ENCODE data around the gene TBXAS1.

Gene TBXAS1

GRCh38 chr7:139949629-139950028 lies 120.6 kb downstream of the TBXAS1 start:
- no peak for DNase-seq

- DNase-seq = no peak
Measured at GRCh38 chr7:139950881-139951525, 121.9 kb downstream of the TBXAS1 start.

GRCh38 chr7:139953229-139953628 lies 124.2 kb downstream of the TBXAS1 start:
- no peak for DNase-seq

- no peak for DNase-seq
Measured at GRCh38 chr7:139955109-139955820, 126.2 kb downstream of the TBXAS1 start.

GRCh38 chr7:139958599-139959284 lies 129.7 kb downstream of the TBXAS1 start:
- DNase-seq = no peak

GRCh38 chr7:139959285-139959628 lies 130.2 kb downstream of the TBXAS1 start:
- DNase-seq = no peak

- DNase-seq = no peak
Measured at GRCh38 chr7:139959718-139960117, 130.7 kb downstream of the TBXAS1 start.

GRCh38 chr7:139960157-139960556 lies 131.1 kb downstream of the TBXAS1 start:
- no peak for DNase-seq

GRCh38 chr7:139965942-139966628 lies 137.0 kb downstream of the TBXAS1 start:
- no peak for DNase-seq

- no peak for DNase-seq
Measured at GRCh38 chr7:139966949-139967348, 137.9 kb downstream of the TBXAS1 start.

- DNase-seq = no peak
Measured at GRCh38 chr7:139968931-139969330, 139.9 kb downstream of the TBXAS1 start.

GRCh38 chr7:139972029-139972428 lies 143.0 kb downstream of the TBXAS1 start:
- DNase-seq = no peak

GRCh38 chr7:139973101-139974050 lies 144.3 kb downstream of the TBXAS1 start:
- DNase-seq = no peak

GRCh38 chr7:139974179-139974811 lies 145.2 kb downstream of the TBXAS1 start:
- DNase-seq = no peak

GRCh38 chr7:139976055-139976837 lies 147.2 kb downstream of the TBXAS1 start:
- no peak for DNase-seq

- no peak for DNase-seq
Measured at GRCh38 chr7:139976838-139977656, 148.0 kb downstream of the TBXAS1 start.

- no peak for DNase-seq
Measured at GRCh38 chr7:139981511-139981895, 152.4 kb downstream of the TBXAS1 start.

GRCh38 chr7:139982927-139983920 lies 154.2 kb downstream of the TBXAS1 start:
- no peak for DNase-seq
